ENCODE data around the gene MAN2A1. TPM values are rescaled to one million over a fixed set of nuclear protein-coding genes. Genes with fewer than 3 reads are reported as not detected.

Gene MAN2A1
- total RNA-seq, 1 experiment from 2014 or later: 128 TPM

DNA sequence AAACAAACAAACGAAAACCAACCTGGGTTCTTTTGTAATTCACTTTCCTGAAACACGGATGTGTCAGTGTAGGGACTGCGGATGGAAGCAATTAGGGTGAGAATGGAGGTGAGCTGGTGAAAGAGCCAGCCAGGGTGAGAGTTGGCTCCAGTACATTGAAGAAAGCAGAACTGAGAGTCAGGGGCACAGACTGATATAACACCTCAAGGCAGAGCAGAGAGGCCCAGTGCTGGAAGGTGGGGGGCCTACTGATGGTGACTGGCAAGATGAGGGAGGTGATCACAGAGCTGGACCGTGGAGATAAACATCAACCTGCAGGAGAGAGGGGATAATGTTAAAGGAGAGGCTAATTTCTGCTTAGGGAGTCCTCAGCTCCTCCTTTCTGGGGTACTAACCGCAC, 221.1 kb downstream of the MAN2A1 start:
- CTCF ChIA-PET: no interaction called here
- Histone ChIP-seq H3K27me3 (replicated peaks; ENCODE audit: insufficient read depth, low read depth, low read length, poor library complexity) (no peaks in the 10 kb centered on the region), H3K36me3 (ENCODE audit: insufficient read depth, low read length, poor library complexity, severe bottlenecking) (no peaks in the 10 kb centered on the region), H3K4me3 (ENCODE audit: low read depth, low read length, poor library complexity, severe bottlenecking) (no peak overlapping the region), H3K4me1 (ENCODE audit: insufficient read depth, low read length, poor library complexity, severe bottlenecking) (peaks cover 4% of the 10 kb centered on the region), H3K27ac (ENCODE audit: low read depth, low read length, poor library complexity, severe bottlenecking) (no peak overlapping the region), H3K9me3 (ENCODE audit: low read depth, low read length, poor library complexity, severe bottlenecking) (no peaks in the 10 kb centered on the region)
- DNase-seq (ENCODE audit: low spot score): no peak
- intact Hi-C loops (cut with micrococcal nuclease; ENCODE audit: unreplicated experiment): no loop called here
- TF ChIP-seq CTCF (conservative IDR thresholded peaks at IDR 0.05; ENCODE audit: low read depth, low read length) (no peak), EZH2 (IDR thresholded peaks at IDR 0.05; ENCODE audit: borderline replicate concordance, low read depth, low read length, poor library complexity, severe bottlenecking) (no peak)
- no TSS peak for BruUV-seq (replicated peaks)
- POLR2A ChIA-PET (ENCODE audit: low non-redundant PET): no interaction called here

GRCh38 chr5:109911731-109912130, 222.0 kb downstream of the MAN2A1 start:
- Histone ChIP-seq H3K27me3 (replicated peaks; ENCODE audit: insufficient read depth, low read depth, low read length, poor library complexity) (no peaks in the 10 kb centered on the region), H3K36me3 (ENCODE audit: insufficient read depth, low read length, poor library complexity, severe bottlenecking) (no peaks in the 10 kb centered on the region), H3K4me1 (ENCODE audit: insufficient read depth, low read length, poor library complexity, severe bottlenecking) (no peaks in the 10 kb centered on the region), H3K4me3 (ENCODE audit: low read depth, low read length, poor library complexity, severe bottlenecking) (no peak overlapping the region), H3K27ac (ENCODE audit: low read depth, low read length, poor library complexity, severe bottlenecking) (no peak overlapping the region), H3K9me3 (ENCODE audit: low read depth, low read length, poor library complexity, severe bottlenecking) (no peaks in the 10 kb centered on the region)
- peak; percentile 40 for DNase-seq (ENCODE audit: low spot score)
- ChIA-PET POLR2A (ENCODE audit: low non-redundant PET) (no interaction called here), CTCF (no interaction called here)
- intact Hi-C loops (cut with micrococcal nuclease; ENCODE audit: unreplicated experiment): no loop called here
- TF ChIP-seq EZH2 (IDR thresholded peaks at IDR 0.05; ENCODE audit: borderline replicate concordance, low read depth, low read length, poor library complexity, severe bottlenecking): no peak
- TF ChIP-seq CTCF (conservative IDR thresholded peaks at IDR 0.05; ENCODE audit: low read depth, low read length): no peak
- no TSS peak for BruUV-seq (replicated peaks)

- TF ChIP-seq EZH2 (IDR thresholded peaks at IDR 0.05; ENCODE audit: borderline replicate concordance, low read depth, low read length, poor library complexity, severe bottlenecking) (no peak), CTCF (conservative IDR thresholded peaks at IDR 0.05; ENCODE audit: low read depth, low read length) (no peak)
- Histone ChIP-seq H3K9me3 (ENCODE audit: low read depth, low read length, poor library complexity, severe bottlenecking) (no peaks in the 10 kb centered on the region), H3K36me3 (ENCODE audit: insufficient read depth, low read length, poor library complexity, severe bottlenecking) (no peaks in the 10 kb centered on the region), H3K27ac (ENCODE audit: low read depth, low read length, poor library complexity, severe bottlenecking) (no peak overlapping the region), H3K4me1 (ENCODE audit: insufficient read depth, low read length, poor library complexity, severe bottlenecking) (no peaks in the 10 kb centered on the region), H3K4me3 (ENCODE audit: low read depth, low read length, poor library complexity, severe bottlenecking) (no peak overlapping the region), H3K27me3 (replicated peaks; ENCODE audit: insufficient read depth, low read depth, low read length, poor library complexity) (no peaks in the 10 kb centered on the region)
- POLR2A ChIA-PET (ENCODE audit: low non-redundant PET): no interaction called here
- no peak for DNase-seq (ENCODE audit: low spot score)
- intact Hi-C loops (cut with micrococcal nuclease; ENCODE audit: unreplicated experiment): no loop called here
- CTCF ChIA-PET: no interaction called here
- BruUV-seq (replicated peaks): no TSS peak
Measured at GRCh38 chr5:109914906-109915305, 225.2 kb downstream of the MAN2A1 start.
